Measurements from ENCODE around the gene PDP2.

- no peak for TF ChIP-seq CTCF (IDR thresholded peaks at IDR 0.05; ENCODE audit: low read depth, low read length, poor library complexity, severe bottlenecking)
- no peak for TF ChIP-seq EZH2phosphoT487 (IDR thresholded peaks at IDR 0.05; ENCODE audit: borderline replicate concordance, low read length)
Measured at GRCh38 chr16:66921729-66922450, 41.6 kb downstream of the PDP2 start.
